Measurements from ENCODE around the gene RSU1. TPM values are rescaled to one million over a fixed set of nuclear protein-coding genes. Genes with fewer than 3 reads are reported as not detected.

The RSU1 gene
- polyA plus RNA-seq, 2 of the 4 experiments (the other 2 are of a cell fraction), result 99.3 to 114 TPM

- ChIA-PET POLR2A (interaction anchor here (0.7 kb wide), 2 partner anchors 101 to 166 kb away, joined by 5 to 8 read pairs; no protein-coding TSS in a partner anchor), CTCF (no interaction called here)
- H3K4me2 ChIP-seq, result peak overlapping the region; percentile 60
- no peak overlapping the region for H3K4me3 ChIP-seq
- H3K27ac ChIP-seq, result no peak overlapping the region
- H3K4me1 ChIP-seq, result peaks cover 14% of the 10 kb centered on the region
- 35% methylated on average over 5 of the region's 5 CpGs for WGBS (ENCODE audit: missing lambda C conversion rate)
- peak in 1 of 2 experiments; percentile 34 for DNase-seq (ENCODE audit: low read depth in 1 of 2, low spot score in 1 of 2)
- peak; percentile 57 to 74; a peak in 3 of 6 replicates for ATAC-seq
- no peaks in the 10 kb centered on the region for H3K9me3 ChIP-seq
- TF ChIP-seq CEBPB (IDR thresholded peaks at IDR 0.05) (0 out of 4 replicates have a peak, but pooled peaks have one; percentile 7 to 13), RARB (CRISPR knock-in tag; IDR thresholded peaks at IDR 0.05) (no peak)
- no peak for FAIRE-seq
These were observed 165.1 kb downstream of the RSU1 start for GRCh38 chr10:16652154-16652553.

GRCh38 chr10:16649757-16650156 lies 167.5 kb downstream of the RSU1 start:
- Histone ChIP-seq H3K4me2 (no peak overlapping the region), H3K27ac (no peak overlapping the region), H3K9me3 (no peaks in the 10 kb centered on the region), H3K4me1 (peaks cover 17% of the 10 kb centered on the region), H3K4me3 (no peak overlapping the region)
- ChIA-PET CTCF (no interaction called here), POLR2A (no interaction called here)
- TF ChIP-seq MAX (IDR thresholded peaks at IDR 0.05) (no peak), ELK1 (IDR thresholded peaks at IDR 0.05; ENCODE audit: low read depth, low read length) (no peak), MAFK (IDR thresholded peaks at IDR 0.05; ENCODE audit: partially characterized antibody) (no peak), HMGXB4 (CRISPR knock-in tag; IDR thresholded peaks at IDR 0.05; ENCODE audit: borderline replicate concordance) (no peak), SMC3 (IDR thresholded peaks at IDR 0.05) (no peak), FOXS1 (CRISPR knock-in tag; IDR thresholded peaks at IDR 0.05) (no peak), NFE2L2 (conservative IDR thresholded peaks at IDR 0.05; ENCODE audit: low read length) (no peak), RNF2 (IDR thresholded peaks at IDR 0.05; ENCODE audit: borderline replicate concordance, low read depth) (no peak), ZFP36 (IDR thresholded peaks at IDR 0.05; ENCODE audit: borderline replicate concordance, partially characterized antibody) (no peak), HEYL (CRISPR knock-in tag; IDR thresholded peaks at IDR 0.05) (no peak), CHD4 (IDR thresholded peaks at IDR 0.05; ENCODE audit: borderline replicate concordance) (no peak), HOXB13 (CRISPR knock-in tag; IDR thresholded peaks at IDR 0.05; ENCODE audit: low read depth) (no peak), FOSL2 (IDR thresholded peaks at IDR 0.05) (no peak), FOSL2 (CRISPR knock-in tag; IDR thresholded peaks at IDR 0.05) (no peak), ESRRA (IDR thresholded peaks at IDR 0.05; ENCODE audit: borderline replicate concordance, low read length) (no peak), TFCP2L1 (CRISPR knock-in tag; IDR thresholded peaks at IDR 0.05) (no peak), CEBPB (IDR thresholded peaks at IDR 0.05) (no peak), GATA3 (IDR thresholded peaks at IDR 0.05; ENCODE audit: borderline replicate concordance) (no peak), PBX3 (IDR thresholded peaks at IDR 0.05) (no peak)
- DNase-seq (ENCODE audit: low read depth in 1 of 2, low spot score in 1 of 2) (no peak), ATAC-seq (no peak), FAIRE-seq (no peak)
- WGBS (ENCODE audit: missing lambda C conversion rate), result 92% methylated on average over 2 of the region's 2 CpGs

GRCh38 chr10:16648366-16648765 lies 168.9 kb downstream of the RSU1 start:
- Histone ChIP-seq H3K9me3 (no peaks in the 10 kb centered on the region), H3K4me2 (no peak overlapping the region), H3K27ac (no peak overlapping the region), H3K4me1 (peaks cover 27% of the 10 kb centered on the region), H3K4me3 (no peak overlapping the region)
- ChIA-PET POLR2A (interaction anchor here (0.9 kb wide), 1 partner anchor 93 kb away, joined by 3 read pairs; no protein-coding TSS in a partner anchor), CTCF (interaction anchor here (0.8 to 1.4 kb wide), 3 partner anchors 8 to 12 kb away, joined by 3 to 4 read pairs (median 3); no protein-coding TSS in a partner anchor)
- FAIRE-seq (no peak), DNase-seq (ENCODE audit: low read depth in 1 of 2, low spot score in 1 of 2) (no peak), ATAC-seq (no peak)
- WGBS (ENCODE audit: missing lambda C conversion rate), result 92% methylated on average over 2 of the region's 2 CpGs
- TF ChIP-seq CHD4 (IDR thresholded peaks at IDR 0.05; ENCODE audit: borderline replicate concordance), result no peak
- no peak for TF ChIP-seq ZFP36 (IDR thresholded peaks at IDR 0.05; ENCODE audit: borderline replicate concordance, partially characterized antibody)

Measured in A549 (cell line).